Calu3 (cell line): ENCODE results near the gene MAD1L1. TPM values are rescaled to one million over a fixed set of nuclear protein-coding genes. Genes with fewer than 3 reads are reported as not detected.
"Not testable (repeated sequence)": the region's sequence is repeated elsewhere in the genome, so short reads cannot be mapped to it uniquely, and the experiment has no call there.

ENCODE experiments used
- BruUV-seq: library from RNA; stranded (reverse); fragments of 400-500 nt; replicated peaks from 2 replicates; lab custom pipeline; 2021; lab: Mats Ljungman, UMichigan
- CTCF ChIA-PET: fragments of 300-600 bp; sonication (Branson Sonifier 250); formaldehyde crosslinking; loops from one replicate; lab custom pipeline; 2022; ENCODE audit warnings: antibody characterized with exemption; lab: Charles Lee
- DNase-seq: peaks from one replicate; pipeline ENCODE4 v3.0.0; 2022
- H3K27ac Mint-ChIP-seq: one replicate; pipeline ENCODE4 v1.8.0; 2022; ENCODE audit warnings: mixed read lengths; ENCODE audit not compliant: unreplicated experiment
- H3K27me3 Mint-ChIP-seq: one replicate; pipeline ENCODE4 v1.8.0; 2022; ENCODE audit warnings: mixed read lengths; ENCODE audit not compliant: unreplicated experiment
- H3K36me3 Mint-ChIP-seq: one replicate; pipeline ENCODE4 v1.8.0; 2022; ENCODE audit warnings: mild to moderate bottlenecking, moderate library complexity, mixed read lengths; ENCODE audit not compliant: insufficient read depth, unreplicated experiment
- H3K4me1 Mint-ChIP-seq: one replicate; pipeline ENCODE4 v1.8.0; 2022; ENCODE audit warnings: mild to moderate bottlenecking, low read depth, mixed read lengths; ENCODE audit not compliant: unreplicated experiment
- H3K4me3 Mint-ChIP-seq: one replicate; pipeline ENCODE4 v1.8.0; 2022; ENCODE audit warnings: mild to moderate bottlenecking, low read depth, moderate library complexity, mixed read lengths; ENCODE audit not compliant: unreplicated experiment
- H3K9me3 Mint-ChIP-seq: one replicate; pipeline ENCODE4 v1.8.0; 2022; ENCODE audit warnings: low read depth, mixed read lengths; ENCODE audit not compliant: unreplicated experiment
- intact Hi-C: fragments of 100-400 bp; cut with micrococcal nuclease; formaldehyde crosslinking; loops from one replicate; pipeline ENCODE4 v1.10.0; 2022; ENCODE audit not compliant: unreplicated experiment
- total RNA-seq: library from RNA; stranded (reverse); gene quantifications from 2 replicates; pipeline ENCODE4 v1.2.3, GENCODE V29; 2022
- TF ChIP-seq, protein P1 (sequence below): fragments of 200-600 bp; IDR thresholded peaks from one replicate; pipeline ENCODE4 v1.8.0; 2022; ENCODE audit warnings: antibody characterized with exemption; ENCODE audit not compliant: unreplicated experiment

The MAD1L1 gene
- total RNA-seq, 1 experiment from 2014 or later, result 86.0 TPM

- Mint-ChIP-seq H3K4me1 (peaks cover 8% of the 10 kb centered on the region), H3K4me3 (no peak overlapping the region), H3K27me3 (no peaks in the 10 kb centered on the region), H3K36me3 (peaks cover 16% of the 10 kb centered on the region), H3K27ac (no peak overlapping the region), H3K9me3 (no peaks in the 10 kb centered on the region)
- CTCF ChIA-PET, result no interaction called here
- TF ChIP-seq, protein P1, sequence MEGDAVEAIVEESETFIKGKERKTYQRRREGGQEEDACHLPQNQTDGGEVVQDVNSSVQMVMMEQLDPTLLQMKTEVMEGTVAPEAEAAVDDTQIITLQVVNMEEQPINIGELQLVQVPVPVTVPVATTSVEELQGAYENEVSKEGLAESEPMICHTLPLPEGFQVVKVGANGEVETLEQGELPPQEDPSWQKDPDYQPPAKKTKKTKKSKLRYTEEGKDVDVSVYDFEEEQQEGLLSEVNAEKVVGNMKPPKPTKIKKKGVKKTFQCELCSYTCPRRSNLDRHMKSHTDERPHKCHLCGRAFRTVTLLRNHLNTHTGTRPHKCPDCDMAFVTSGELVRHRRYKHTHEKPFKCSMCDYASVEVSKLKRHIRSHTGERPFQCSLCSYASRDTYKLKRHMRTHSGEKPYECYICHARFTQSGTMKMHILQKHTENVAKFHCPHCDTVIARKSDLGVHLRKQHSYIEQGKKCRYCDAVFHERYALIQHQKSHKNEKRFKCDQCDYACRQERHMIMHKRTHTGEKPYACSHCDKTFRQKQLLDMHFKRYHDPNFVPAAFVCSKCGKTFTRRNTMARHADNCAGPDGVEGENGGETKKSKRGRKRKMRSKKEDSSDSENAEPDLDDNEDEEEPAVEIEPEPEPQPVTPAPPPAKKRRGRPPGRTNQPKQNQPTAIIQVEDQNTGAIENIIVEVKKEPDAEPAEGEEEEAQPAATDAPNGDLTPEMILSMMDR, result no peak
- intact Hi-C loops, result no loop called here
- BruUV-seq, result no TSS peak
- DNase-seq, result no peak
Measured at GRCh38 chr7:1931951-1932270, 300.8 kb downstream of the MAD1L1 start.

DNA sequence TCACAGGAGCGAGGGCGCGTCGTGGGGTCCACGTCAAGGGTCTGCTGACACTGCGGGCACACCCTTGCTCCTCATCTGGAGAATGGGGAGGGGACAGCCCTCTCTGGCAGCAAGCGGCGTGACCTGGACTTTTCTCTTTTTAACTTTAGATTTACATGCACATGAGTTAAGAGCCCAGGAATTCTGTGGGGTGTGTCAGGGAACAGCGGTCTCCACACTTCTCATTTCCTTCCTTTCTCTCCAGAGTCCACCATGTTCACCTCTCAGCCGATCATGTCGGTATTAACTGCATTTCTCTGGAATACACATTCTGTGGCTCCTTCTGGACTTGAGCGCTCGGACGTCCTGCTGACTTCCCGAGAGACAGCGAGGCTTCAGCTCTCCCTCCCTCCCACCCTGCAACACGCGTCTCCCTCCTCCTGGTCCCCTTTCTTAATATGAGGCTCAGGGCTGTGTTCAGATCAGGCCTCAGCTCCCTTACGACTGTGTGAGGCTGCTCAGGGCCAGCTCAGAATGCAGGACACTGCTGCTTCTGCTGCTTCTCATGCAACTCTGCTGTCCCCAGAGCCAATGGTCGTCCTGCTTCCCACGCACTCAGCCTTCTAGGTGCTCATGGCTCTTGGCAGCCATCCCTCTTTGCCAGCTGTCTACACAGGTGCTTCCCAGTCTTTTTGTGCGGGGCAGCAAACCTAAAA is 301.3 kb downstream of the MAD1L1 start:
- H3K27me3 Mint-ChIP-seq, result no peaks in the 10 kb centered on the region
- H3K4me1 Mint-ChIP-seq, result peaks cover 8% of the 10 kb centered on the region
- no peaks in the 10 kb centered on the region for H3K9me3 Mint-ChIP-seq
- intact Hi-C loops, result no loop called here
- no peak for DNase-seq
- no TSS peak for BruUV-seq
- no peak overlapping the region for H3K4me3 Mint-ChIP-seq
- H3K36me3 Mint-ChIP-seq, result peaks cover 16% of the 10 kb centered on the region
- peak overlapping the region; percentile 11 for H3K27ac Mint-ChIP-seq
- CTCF ChIA-PET, result no interaction called here
- TF ChIP-seq, protein P1, result no peak

DNA sequence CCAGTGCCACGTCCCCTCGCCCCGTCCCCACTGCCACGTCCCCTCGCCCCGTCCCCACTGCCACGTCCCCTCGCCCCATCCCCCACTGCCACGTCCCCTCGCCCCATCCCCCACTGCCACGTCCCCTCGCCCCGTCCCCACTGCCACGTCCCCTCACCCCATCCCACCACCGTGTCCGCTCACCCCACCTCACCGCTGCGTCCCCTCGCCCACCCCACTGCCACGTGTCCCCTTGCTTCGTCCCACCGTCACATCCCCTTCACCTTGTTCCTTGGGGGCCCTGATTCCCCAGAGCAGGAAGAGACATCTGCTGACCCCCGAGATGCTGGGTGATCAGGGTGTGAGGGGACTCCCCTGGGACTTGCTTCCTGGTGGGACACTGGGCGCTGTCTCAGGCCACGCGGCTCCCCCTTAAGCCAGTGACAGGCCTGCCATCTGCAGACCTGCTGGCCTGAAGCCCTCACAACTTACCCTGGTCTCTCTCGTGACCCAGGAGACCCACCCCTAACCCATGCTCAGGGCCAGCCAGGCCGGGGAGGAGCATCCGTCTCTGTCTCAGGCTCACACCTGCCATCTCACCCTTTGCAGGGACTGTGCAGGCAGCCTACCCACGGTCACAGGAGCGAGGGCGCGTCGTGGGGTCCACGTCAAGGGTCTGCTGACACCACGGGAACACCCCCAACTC is 302.2 kb downstream of the MAD1L1 start:
- BruUV-seq, result no TSS peak
- DNase-seq, result no peak
- peaks cover 8% of the 10 kb centered on the region for H3K4me1 Mint-ChIP-seq
- H3K27me3 Mint-ChIP-seq, result no peaks in the 10 kb centered on the region
- TF ChIP-seq, protein P1, result no peak
- CTCF ChIA-PET, result no interaction called here
- intact Hi-C loops, result no loop called here
- no peaks in the 10 kb centered on the region for H3K9me3 Mint-ChIP-seq
- peaks cover 16% of the 10 kb centered on the region for H3K36me3 Mint-ChIP-seq
- H3K27ac Mint-ChIP-seq, result no peak overlapping the region
- no peak overlapping the region for H3K4me3 Mint-ChIP-seq

- CTCF ChIA-PET, result interaction anchor here (0.6 kb wide), 1 partner anchor 47 kb away, joined by 6 read pairs; no protein-coding TSS in a partner anchor
- H3K27ac Mint-ChIP-seq, H3K4me3 Mint-ChIP-seq, H3K4me1 Mint-ChIP-seq, BruUV-seq, H3K27me3 Mint-ChIP-seq, H3K9me3 Mint-ChIP-seq, DNase-seq, intact Hi-C loops: not testable (repeated sequence)
- H3K36me3 Mint-ChIP-seq, result peaks cover 16% of the 10 kb centered on the region
Measured at GRCh38 chr7:1929349-1929925, 303.3 kb downstream of the MAD1L1 start.
